ENCODE measurements around the gene PPM1A.

The PPM1A gene

DNA sequence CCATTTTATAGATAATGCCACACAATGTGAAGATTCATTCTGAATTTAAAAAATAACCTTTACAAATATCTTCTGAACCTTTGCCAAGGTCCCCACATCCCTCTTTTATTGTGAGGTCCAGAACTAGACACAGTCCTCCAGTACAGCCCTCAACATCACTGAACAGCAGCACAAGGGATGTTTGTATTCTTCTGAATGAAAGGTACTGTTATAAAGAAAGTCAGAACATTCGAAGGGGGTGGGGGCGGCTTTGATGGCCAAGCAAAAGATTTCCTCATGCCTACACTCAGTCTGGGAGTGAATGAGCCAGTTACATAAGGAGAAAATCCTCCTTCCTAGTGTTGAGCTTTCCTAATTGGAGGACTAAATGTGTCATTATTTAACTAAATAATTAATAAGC is 77.3 kb downstream of the PPM1A start:
- DNase-seq = no peak

DNA sequence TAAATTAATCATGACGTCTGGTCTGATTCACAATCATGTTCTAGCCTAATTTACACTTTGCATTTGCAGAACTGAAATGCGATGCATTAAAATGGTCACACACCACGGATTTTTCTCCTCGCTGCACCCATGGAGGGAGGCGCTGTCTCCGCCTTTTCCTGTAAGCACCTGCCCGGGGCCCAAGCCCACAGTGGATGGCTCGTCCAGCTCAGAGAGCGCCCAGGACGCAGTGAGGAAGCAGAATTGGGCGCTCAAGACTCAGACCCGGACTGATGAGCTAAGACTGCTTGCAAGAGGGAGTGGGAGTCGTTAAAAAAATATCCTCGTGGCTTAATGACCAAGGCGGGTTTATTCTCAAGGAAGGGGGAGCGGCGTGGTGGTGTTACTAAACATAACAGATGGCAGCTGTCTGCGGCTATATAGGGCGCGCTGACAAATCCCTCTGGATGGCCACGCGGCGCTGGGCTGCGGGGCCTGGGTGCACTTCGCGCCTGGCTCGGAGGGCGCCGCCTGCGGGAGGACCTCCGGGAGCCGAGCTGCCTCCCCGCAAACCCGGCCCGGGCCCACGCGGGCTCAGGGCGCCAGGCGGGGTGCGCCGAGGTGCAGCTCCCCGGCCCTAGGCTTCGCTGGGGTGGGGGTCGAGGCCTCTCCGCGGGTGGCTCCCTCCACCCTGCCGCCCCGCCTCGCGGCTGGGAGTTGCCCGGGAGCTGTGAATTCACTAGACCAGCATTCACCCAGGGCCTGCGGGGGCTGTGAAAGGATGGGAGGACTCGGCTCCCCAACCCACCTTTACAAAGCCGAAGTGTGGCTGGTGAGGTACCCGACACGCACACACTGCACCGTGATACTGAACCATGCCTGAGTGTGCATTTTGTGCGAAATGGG is 78.7 kb downstream of the PPM1A start:
- peak; percentile 79 for DNase-seq

DNA sequence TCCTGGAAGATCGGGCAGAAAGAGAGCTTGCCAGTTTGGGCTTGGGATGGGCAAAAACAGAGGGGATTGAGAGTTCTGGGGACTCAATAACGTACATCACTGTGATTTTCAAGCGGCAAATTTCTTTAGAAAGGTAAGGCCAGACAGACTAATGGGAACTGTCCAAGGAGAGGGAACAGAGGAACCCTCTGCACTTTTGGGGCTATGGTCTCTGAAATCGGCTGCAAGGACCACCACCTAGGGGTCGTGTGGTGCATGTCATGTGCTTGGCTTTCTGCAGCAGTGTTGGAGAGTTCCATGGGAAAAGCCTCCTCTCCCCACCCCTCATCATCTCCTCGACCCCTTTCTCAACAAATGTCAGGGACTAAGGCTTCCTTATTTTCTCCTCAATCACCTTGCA is 79.6 kb downstream of the PPM1A start:
- no peak for DNase-seq

DNA sequence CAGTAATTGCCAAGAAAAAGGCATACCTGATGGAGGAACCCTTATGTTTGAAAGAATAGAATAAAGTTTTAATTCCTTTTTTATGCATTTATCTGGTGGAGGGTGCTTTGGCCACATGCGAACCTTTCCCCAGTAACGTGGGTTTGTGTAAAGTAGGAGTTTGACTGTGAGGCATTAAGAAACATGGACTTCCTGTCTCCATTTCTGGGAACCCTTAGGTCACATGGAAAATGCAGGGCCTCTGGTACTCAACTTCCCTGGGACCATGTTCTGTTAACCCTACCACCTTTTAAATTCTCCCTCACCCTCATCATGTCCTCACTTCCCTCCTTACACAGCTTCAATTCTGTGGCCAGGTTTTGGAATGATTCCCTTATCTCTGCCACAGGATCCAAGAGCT is 80.3 kb downstream of the PPM1A start:
- DNase-seq = no peak

- peak; percentile 76 for DNase-seq
Measured at GRCh38 chr14:60331201-60332045, 82.4 kb downstream of the PPM1A start.

DNA sequence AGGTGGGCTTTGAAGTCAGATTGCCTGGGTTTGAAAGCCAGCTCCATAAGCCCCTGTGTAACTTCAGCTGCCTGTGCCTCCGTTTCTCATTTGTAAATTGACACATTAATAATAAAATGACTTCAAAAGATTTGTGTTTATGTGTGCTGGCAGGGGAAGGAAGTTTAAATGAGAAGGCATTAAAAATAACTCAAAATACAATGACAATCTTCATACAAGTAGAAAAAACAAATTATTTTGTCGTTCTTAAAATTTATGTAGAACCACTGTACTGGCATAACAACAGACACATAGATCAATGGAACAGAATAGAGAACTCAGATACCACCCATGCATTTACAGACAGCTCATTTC is 83.0 kb downstream of the PPM1A start:
- DNase-seq = no peak

GRCh38 chr14:60332869-60333268 is 83.8 kb downstream of the PPM1A start:
- no peak for DNase-seq

GRCh38 chr14:60339571-60339970 is 90.5 kb downstream of the PPM1A start:
- DNase-seq = no peak

GRCh38 chr14:60343571-60344071 is 94.6 kb downstream of the PPM1A start:
- DNase-seq = no peak

- DNase-seq = no peak
Measured at GRCh38 chr14:60344751-60345150, 95.7 kb downstream of the PPM1A start.

DNA sequence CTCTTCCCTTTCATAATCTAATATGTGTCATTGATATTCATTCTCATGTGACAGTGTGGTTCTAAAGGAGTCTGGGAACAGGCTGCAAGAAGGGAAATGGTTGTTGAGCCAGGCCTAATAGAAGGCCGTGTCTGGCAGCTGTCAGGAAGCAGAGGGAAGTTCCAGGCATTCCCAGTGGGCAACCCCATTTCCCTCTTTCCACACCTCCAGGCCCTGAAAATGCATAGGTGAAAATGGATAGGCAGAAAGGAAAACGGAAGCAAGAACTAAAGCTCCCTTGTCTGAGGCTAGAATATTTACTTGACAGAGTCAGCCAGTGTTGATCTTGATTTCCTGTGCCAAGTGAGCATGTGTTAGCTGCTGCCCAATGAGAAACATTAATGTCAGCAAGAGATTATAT is 97.7 kb downstream of the PPM1A start:
- peak; percentile 12 for DNase-seq

DNA sequence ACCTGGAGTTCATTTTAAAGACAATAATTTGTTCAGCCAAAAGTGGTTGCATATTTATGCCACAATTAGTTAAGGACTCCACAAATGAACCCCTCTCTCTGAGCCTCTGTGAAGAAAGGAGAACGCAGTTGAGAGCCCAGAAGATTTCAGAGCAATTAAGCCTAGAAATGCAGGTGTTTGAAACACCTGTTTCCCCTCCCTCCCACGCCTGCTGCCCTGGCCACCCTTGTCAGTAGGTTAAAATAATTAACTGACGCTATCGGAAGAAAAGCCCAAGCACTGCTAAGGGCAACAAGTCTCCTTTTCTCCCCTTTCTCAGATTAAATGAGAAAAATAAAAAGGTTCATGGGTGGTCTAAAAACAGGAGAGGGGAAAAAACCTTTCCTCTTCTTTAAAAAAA is 99.2 kb downstream of the PPM1A start:
- peak; percentile 73 for DNase-seq
